WTC11 (cell line): Measurements from ENCODE around the gene CFAP100. TPM values are rescaled to one million over a fixed set of nuclear protein-coding genes. Genes with fewer than 3 reads are reported as not detected.

Source experiments
- ATAC-seq: fragments of 200-7000 bp; cut with Tn5 transposase; 2 replicates; pipeline ENCODE4 v1.10.0; 2021; ENCODE audit warnings: mild to moderate bottlenecking, moderate library complexity
- CTCF ChIA-PET: fragments of 300-600 bp; sonication (Branson Sonifier 250); formaldehyde crosslinking; loops from one replicate; lab custom pipeline; 2021; ENCODE audit warnings: antibody characterized with exemption; lab: Charles Lee
- POLR2A ChIA-PET: fragments of 350-600 bp; sonication (Branson Sonifier 250); formaldehyde crosslinking; loops from one replicate; lab custom pipeline; 2021; ENCODE audit warnings: antibody characterized with exemption; lab: Charles Lee
- DNase-seq: peaks from one replicate; pipeline ENCODE4 v3.0.0; 2021; ENCODE audit warnings: low spot score
- H3K27ac Mint-ChIP-seq: 2 replicates; pipeline ENCODE4 v1.8.0; 2021; ENCODE audit warnings: mixed read lengths
- H3K27me3 Mint-ChIP-seq: 2 replicates; pipeline ENCODE4 v1.8.0; 2021; ENCODE audit warnings: low read depth, mild to moderate bottlenecking, moderate library complexity, mixed read lengths
- H3K36me3 Mint-ChIP-seq: 2 replicates; pipeline ENCODE4 v1.8.0; 2021; ENCODE audit warnings: mixed read lengths
- H3K4me1 Mint-ChIP-seq: 2 replicates; pipeline ENCODE4 v1.8.0; 2022; ENCODE audit warnings: mixed read lengths
- H3K4me3 Mint-ChIP-seq: 2 replicates; pipeline ENCODE4 v1.8.0; 2021; ENCODE audit warnings: mild to moderate bottlenecking, moderate library complexity, mixed read lengths
- H3K9me3 Mint-ChIP-seq: 2 replicates; pipeline ENCODE4 v1.8.0; 2021; ENCODE audit warnings: mixed read lengths
- E2F4 ChIP-seq: sonication (generic); formaldehyde crosslinking; IDR thresholded peaks from 2 replicates; pipeline ENCODE4 v1.8.1; 2022; ENCODE audit warnings: low read depth, mild to moderate bottlenecking, moderate library complexity, missing genetic modification reagents, borderline replicate concordance
- FOXK1 ChIP-seq: sonication (generic); formaldehyde crosslinking; IDR thresholded peaks from 2 replicates; pipeline ENCODE4 v1.8.0; 2022; ENCODE audit warnings: mild to moderate bottlenecking, moderate library complexity, missing genetic modification reagents
- GABPB1 ChIP-seq: sonication (generic); formaldehyde crosslinking; IDR thresholded peaks from 2 replicates; pipeline ENCODE4 v1.8.1; 2023; ENCODE audit warnings: mild to moderate bottlenecking, missing genetic modification reagents
- GTF2I ChIP-seq: fragments of 250-450 bp; sonication (Bioruptor Pico); conservative IDR thresholded peaks from 2 replicates; pipeline ENCODE4 v1.4.0; 2021; ENCODE audit warnings: mild to moderate bottlenecking
- IRF2 ChIP-seq: sonication (generic); formaldehyde crosslinking; IDR thresholded peaks from 2 replicates; pipeline ENCODE4 v1.8.0; 2022; ENCODE audit warnings: low read depth, missing genetic modification reagents, borderline replicate concordance
- MAX ChIP-seq: sonication (generic); formaldehyde crosslinking; IDR thresholded peaks from 2 replicates; pipeline ENCODE4 v1.8.0; 2022; ENCODE audit warnings: mild to moderate bottlenecking, missing genetic modification reagents
- NFYB ChIP-seq: sonication (generic); formaldehyde crosslinking; conservative IDR thresholded peaks from 2 replicates; pipeline ENCODE4 v1.8.0; 2022; ENCODE audit warnings: low read depth, missing genetic modification reagents
- PRRX2 ChIP-seq: fragments of 250-450 bp; sonication (Bioruptor Pico); IDR thresholded peaks from 2 replicates; pipeline ENCODE4 v1.8.0; 2021; ENCODE audit warnings: mild to moderate bottlenecking
- RELA ChIP-seq: sonication (generic); formaldehyde crosslinking; IDR thresholded peaks from 2 replicates; pipeline ENCODE4 v1.8.1; 2022; ENCODE audit warnings: missing genetic modification reagents, mild to moderate bottlenecking, borderline replicate concordance
- TP53 ChIP-seq: sonication (generic); formaldehyde crosslinking; IDR thresholded peaks from 2 replicates; pipeline ENCODE4 v1.8.1; 2023; ENCODE audit warnings: mild to moderate bottlenecking, missing genetic modification reagents
- ZNF281 ChIP-seq: sonication (generic); formaldehyde crosslinking; IDR thresholded peaks from 2 replicates; pipeline ENCODE4 v1.8.0; 2023; ENCODE audit warnings: mild to moderate bottlenecking, missing genetic modification reagents
- ZNF416 ChIP-seq: fragments of 250-450 bp; sonication (Bioruptor Pico); IDR thresholded peaks from 2 replicates; pipeline ENCODE4 v1.9.0; 2021; ENCODE audit warnings: mild to moderate bottlenecking, inconsistent platforms
- ZNF423 ChIP-seq: fragments of 250-450 bp; sonication (Bioruptor Pico); IDR thresholded peaks from 2 replicates; pipeline ENCODE4 v2.1.2; 2022; ENCODE audit warnings: mild to moderate bottlenecking, moderate library complexity
- ZNF512 ChIP-seq: sonication (generic); formaldehyde crosslinking; IDR thresholded peaks from 2 replicates; pipeline ENCODE4 v1.8.1; 2022; ENCODE audit warnings: missing genetic modification reagents, borderline replicate concordance
- ZNF532 ChIP-seq: fragments of 250-450 bp; sonication (Bioruptor Pico); IDR thresholded peaks from 2 replicates; pipeline ENCODE4 v1.9.0; 2021; ENCODE audit warnings: mild to moderate bottlenecking, borderline replicate concordance
- total RNA-seq: library from RNA; stranded (reverse); gene quantifications from 3 replicates; pipeline ENCODE4 v1.2.3, GENCODE V29; 2021
- TF ChIP-seq, protein P1 (sequence below): sonication (generic); formaldehyde crosslinking; IDR thresholded peaks from 2 replicates; pipeline ENCODE4 v1.8.0; 2022; ENCODE audit warnings: mild to moderate bottlenecking, missing genetic modification reagents
- TF ChIP-seq, protein P2 (sequence below): sonication (generic); formaldehyde crosslinking; IDR thresholded peaks from 2 replicates; pipeline ENCODE4 v1.8.0; 2022; ENCODE audit warnings: mild to moderate bottlenecking, missing genetic modification reagents

The CFAP100 gene
- total RNA-seq, 1 experiment from 2014 or later = not detected

DNA sequence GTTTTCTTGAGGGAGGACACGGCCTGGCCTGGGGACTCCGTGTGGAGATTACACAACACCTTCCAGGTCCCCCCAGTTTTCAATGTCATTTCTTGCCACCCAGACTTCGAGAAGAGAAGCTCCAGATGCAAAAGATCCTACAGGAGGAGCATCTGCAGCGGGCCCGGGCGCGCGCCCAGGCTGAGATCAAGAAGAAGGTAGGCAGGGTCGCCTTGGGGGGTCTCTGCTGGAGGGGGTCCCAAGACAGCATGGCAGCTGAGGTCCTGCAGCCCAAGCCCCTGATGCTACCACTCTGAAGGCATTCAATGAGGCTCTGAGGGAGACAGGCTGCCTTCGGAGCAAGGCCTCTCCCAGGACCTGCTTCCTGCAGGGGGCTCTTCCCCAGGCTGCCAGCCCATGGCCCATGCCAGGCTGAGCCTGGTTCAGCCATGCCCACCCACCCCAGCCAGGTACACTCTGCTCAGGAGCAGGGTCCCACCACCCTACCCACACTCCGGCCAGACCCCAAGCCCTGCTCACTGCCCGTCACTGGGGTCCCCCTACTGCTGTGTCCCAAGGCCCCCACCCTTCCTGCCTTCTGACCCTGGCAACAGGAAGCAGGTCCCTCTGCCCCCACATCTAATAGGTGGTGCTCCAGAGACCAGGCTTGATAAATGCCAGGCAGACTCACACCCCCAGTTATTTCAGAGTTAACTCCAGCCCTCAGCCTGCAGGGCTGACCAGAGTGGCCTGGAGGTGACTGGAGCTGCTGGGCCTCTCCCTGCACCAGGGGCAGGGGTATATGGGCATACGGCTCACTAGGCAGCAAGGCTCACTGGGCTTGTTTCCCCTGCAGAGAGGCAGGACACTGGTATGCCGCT, 41.0 kb downstream of the CFAP100 start (continued):
- no peak for TF ChIP-seq ZNF532 (CRISPR knock-in tag)
- TF ChIP-seq, all 79 proteins: peak for 0

DNA sequence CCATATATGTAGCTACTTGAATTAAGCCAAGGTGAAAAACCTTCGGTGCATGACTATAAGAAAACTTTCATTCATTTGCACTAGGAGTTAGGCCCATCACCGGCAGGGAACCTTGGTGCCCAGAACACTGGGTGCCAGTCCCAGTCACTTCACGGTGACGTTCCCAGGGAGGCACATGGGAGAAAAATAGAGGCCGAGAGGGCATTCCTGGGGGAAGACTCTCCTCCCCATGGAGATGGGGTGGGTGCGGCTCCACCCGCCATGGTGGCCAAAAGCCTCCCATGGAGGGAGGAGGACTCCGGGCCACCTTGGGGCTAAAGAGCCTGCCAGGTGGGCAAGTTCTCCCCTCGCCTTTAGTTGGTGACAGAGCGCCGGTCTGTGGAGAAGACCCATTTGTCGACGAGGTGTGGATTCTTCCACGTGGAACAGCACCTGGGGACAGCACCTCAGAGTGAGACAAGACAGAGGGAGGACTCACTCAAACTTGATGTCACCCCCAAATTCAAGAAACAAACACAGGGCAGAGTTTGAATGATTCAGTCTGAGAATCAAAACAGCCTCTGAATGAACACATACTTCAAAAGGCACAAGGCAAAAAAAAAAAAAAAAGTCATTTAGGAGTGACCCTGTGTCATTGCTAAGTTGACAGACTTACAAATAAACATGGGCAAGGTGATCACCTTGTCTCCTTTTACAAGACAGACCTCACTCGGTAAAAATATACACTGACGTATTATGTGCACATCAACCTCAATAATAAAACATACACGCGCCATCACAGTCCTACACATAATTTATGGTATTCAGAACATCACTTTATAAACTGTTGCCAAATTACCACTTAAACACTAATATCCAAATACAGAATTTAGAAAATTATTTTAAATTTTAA, 42.4 kb downstream of the CFAP100 start:
- DNase-seq (no peak), ATAC-seq (no peak)
- Mint-ChIP-seq H3K27ac (no peak overlapping the region), H3K4me3 (no peak overlapping the region), H3K4me1 (peaks cover 10% of the 10 kb centered on the region), H3K36me3 (peaks cover 12% of the 10 kb centered on the region; the same call in 1 of the 2 replicates), H3K27me3 (no peaks in the 10 kb centered on the region), H3K9me3 (peaks cover 4% of the 10 kb centered on the region; the same call in 1 of the 2 replicates)
- TF ChIP-seq ZNF512 (CRISPR knock-in tag) = no peak
- TF ChIP-seq TP53 (CRISPR knock-in tag) = no peak
- TF ChIP-seq, protein P1, sequence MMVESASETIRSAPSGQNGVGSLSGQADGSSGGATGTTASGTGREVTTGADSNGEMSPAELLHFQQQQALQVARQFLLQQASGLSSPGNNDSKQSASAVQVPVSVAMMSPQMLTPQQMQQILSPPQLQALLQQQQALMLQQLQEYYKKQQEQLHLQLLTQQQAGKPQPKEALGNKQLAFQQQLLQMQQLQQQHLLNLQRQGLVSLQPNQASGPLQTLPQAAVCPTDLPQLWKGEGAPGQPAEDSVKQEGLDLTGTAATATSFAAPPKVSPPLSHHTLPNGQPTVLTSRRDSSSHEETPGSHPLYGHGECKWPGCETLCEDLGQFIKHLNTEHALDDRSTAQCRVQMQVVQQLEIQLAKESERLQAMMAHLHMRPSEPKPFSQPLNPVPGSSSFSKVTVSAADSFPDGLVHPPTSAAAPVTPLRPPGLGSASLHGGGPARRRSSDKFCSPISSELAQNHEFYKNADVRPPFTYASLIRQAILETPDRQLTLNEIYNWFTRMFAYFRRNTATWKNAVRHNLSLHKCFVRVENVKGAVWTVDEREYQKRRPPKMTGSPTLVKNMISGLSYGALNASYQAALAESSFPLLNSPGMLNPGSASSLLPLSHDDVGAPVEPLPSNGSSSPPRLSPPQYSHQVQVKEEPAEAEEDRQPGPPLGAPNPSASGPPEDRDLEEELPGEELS (CRISPR knock-in tag) = no peak
- no peak for TF ChIP-seq IRF2 (CRISPR knock-in tag)
- TF ChIP-seq GTF2I (CRISPR knock-in tag) = no peak
- TF ChIP-seq MAX = no peak
- no peak for TF ChIP-seq GABPB1
- no peak for TF ChIP-seq ZNF281 (CRISPR knock-in tag)
- TF ChIP-seq PRRX2 (CRISPR knock-in tag) = no peak
- no peak for TF ChIP-seq FOXK1 (CRISPR knock-in tag)
- TF ChIP-seq NFYB (CRISPR knock-in tag) = no peak
- no peak for TF ChIP-seq RELA (CRISPR knock-in tag)
- TF ChIP-seq, protein P2, sequence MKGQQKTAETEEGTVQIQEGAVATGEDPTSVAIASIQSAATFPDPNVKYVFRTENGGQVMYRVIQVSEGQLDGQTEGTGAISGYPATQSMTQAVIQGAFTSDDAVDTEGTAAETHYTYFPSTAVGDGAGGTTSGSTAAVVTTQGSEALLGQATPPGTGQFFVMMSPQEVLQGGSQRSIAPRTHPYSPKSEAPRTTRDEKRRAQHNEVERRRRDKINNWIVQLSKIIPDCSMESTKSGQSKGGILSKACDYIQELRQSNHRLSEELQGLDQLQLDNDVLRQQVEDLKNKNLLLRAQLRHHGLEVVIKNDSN (CRISPR knock-in tag) = no peak
- no peak for TF ChIP-seq ZNF416
- no peak for TF ChIP-seq ZNF423 (CRISPR knock-in tag)
- TF ChIP-seq E2F4 (CRISPR knock-in tag) = no peak
- POLR2A ChIA-PET = no interaction called here
- CTCF ChIA-PET = no interaction called here
